Measurements from ENCODE around the gene CYBA.
A peak's percentile ranks its signal among the peaks of the same experiment; 100 is the strongest.

The CYBA gene

GRCh38 chr16:88642881-88643643, 7.8 kb downstream of the CYBA start:
- peak; percentile 30 for DNase-seq

GRCh38 chr16:88640498-88641247, 10.2 kb downstream of the CYBA start:
- DNase-seq, result peak; percentile 31

GRCh38 chr16:88640039-88640495, 10.8 kb downstream of the CYBA start:
- peak; percentile 49 for DNase-seq

GRCh38 chr16:88639231-88640038, 11.4 kb downstream of the CYBA start:
- DNase-seq, result peak; percentile 95

GRCh38 chr16:88638323-88639230, 12.3 kb downstream of the CYBA start, which contains the start of gene IL17C:
Gene IL17C (plus strand): TSS chr16:88638572. CDS start chr16:88638642, 70 bp downstream.
- peak; percentile 95 for DNase-seq

GRCh38 chr16:88636488-88637265, 14.2 kb downstream of the CYBA start:
- DNase-seq, result no peak

GRCh38 chr16:88635671-88636319, 15.1 kb downstream of the CYBA start:
- peak; percentile 52 for DNase-seq

- DNase-seq, result peak; percentile 65
Measured at GRCh38 chr16:88634994-88635670, 15.7 kb downstream of the CYBA start.

- peak; percentile 84 for DNase-seq
Measured at GRCh38 chr16:88634141-88634993, 16.5 kb downstream of the CYBA start.

- DNase-seq, result peak; percentile 95
Measured at GRCh38 chr16:88633684-88634140, 17.1 kb downstream of the CYBA start.

GRCh38 chr16:88632587-88632930, 18.3 kb downstream of the CYBA start:
- DNase-seq, result no peak

- no peak for DNase-seq
Measured at GRCh38 chr16:88631920-88632586, 18.8 kb downstream of the CYBA start.

- no peak for DNase-seq
Measured at GRCh38 chr16:88631384-88631783, 19.5 kb downstream of the CYBA start.

GRCh38 chr16:88630941-88631340, 19.9 kb downstream of the CYBA start:
- no peak for DNase-seq

GRCh38 chr16:88630433-88630832, 20.4 kb downstream of the CYBA start:
- no peak for DNase-seq

- no peak for DNase-seq
Measured at GRCh38 chr16:88629835-88630234, 21.0 kb downstream of the CYBA start.

- DNase-seq, result peak; percentile 61
Measured at GRCh38 chr16:88628512-88628974, 22.3 kb downstream of the CYBA start.

Data from DMS53 (cell line).